Tibial artery (tissue), 4 donors: Measurements from ENCODE around the gene OSBPL6.

Experiments
- DNase-seq, 2 donors: peaks; one replicate each; pipeline ENCODE4 v3.0.0-alpha.2; 2019
- H3K27ac ChIP-seq, 2 donors: fragments of 200-600 bp; sonication (generic) in 1 of 2; 1 replicate in 1 of 2; 2 replicates in 1 of 2; pipeline ENCODE4 v1.5.1; 2018 to 2019; ENCODE audit warnings: mild to moderate bottlenecking in 1 of 2
- H3K27me3 ChIP-seq, 2 donors: fragments of 200-600 bp; sonication (generic) in 1 of 2; one replicate each; pipeline versions ENCODE4 v1.5.1 to v1.6.0; 2016 to 2019
- H3K36me3 ChIP-seq, 3 donors: fragments of 200-600 bp; sonication (generic) in 2 of 3; one replicate each; pipeline ENCODE4 v1.5.1; 2016 to 2019; ENCODE audit warnings: mild to moderate bottlenecking in 2 of 3
- H3K4me1 ChIP-seq, 4 donors: fragments of 200-600 bp; sonication (generic) in 2 of 4; 1 replicate in 3 of 4; 2 replicates in 1 of 4; pipeline ENCODE4 v1.5.1; 2016 to 2019
- H3K4me3 ChIP-seq, 2 donors: fragments of 200-600 bp; sonication (generic) in 1 of 2; 1 replicate in 1 of 2; 2 replicates in 1 of 2; pipeline ENCODE4 v1.5.1; 2018 to 2019; ENCODE audit warnings: mild to moderate bottlenecking in 2 of 2
- H3K9me3 ChIP-seq, 3 donors: fragments of 200-600 bp; sonication (generic) in 1 of 3; one replicate each; pipeline ENCODE4 v1.5.1; 2016 to 2019
- intact Hi-C: fragments of 100-400 bp; cut with DNase I; formaldehyde crosslinking; loops from one replicate; pipeline ENCODE4 v1.15.0; 2023; ENCODE audit warnings: low total_unique reads
- TF ChIP-seq, protein P1 (sequence below), 2 experiments: fragments of 200-600 bp in 1 of 2; fragments of 450-650 bp in 1 of 2; IDR thresholded peaks; one replicate each; pipeline ENCODE4 v1.5.1; 2017 to 2019; ENCODE audit warnings: antibody characterized with exemption in 2 of 2, mild to moderate bottlenecking in 1 of 2, moderate library complexity in 1 of 2

The OSBPL6 gene

DNA sequence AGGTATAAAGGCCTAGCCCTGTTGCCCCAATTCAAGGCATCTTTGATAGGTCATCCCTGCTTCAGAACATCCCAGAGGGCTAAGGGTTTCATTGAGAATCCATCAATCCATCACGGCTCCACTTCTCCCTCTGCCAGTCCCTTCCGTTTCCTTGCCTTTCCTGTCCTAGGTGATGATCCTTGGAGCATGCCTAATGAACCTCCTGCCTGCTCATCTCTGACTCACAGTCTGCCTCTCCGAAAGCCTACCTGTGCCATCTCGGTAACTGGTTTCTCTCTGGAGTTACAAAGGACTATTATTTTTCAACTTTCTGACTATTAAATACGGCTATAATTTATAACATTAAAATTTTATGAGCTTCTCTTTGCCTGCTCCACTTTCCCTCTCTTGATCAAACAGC lies 36.7 kb upstream of the OSBPL6 start:
- TF ChIP-seq, protein P1, sequence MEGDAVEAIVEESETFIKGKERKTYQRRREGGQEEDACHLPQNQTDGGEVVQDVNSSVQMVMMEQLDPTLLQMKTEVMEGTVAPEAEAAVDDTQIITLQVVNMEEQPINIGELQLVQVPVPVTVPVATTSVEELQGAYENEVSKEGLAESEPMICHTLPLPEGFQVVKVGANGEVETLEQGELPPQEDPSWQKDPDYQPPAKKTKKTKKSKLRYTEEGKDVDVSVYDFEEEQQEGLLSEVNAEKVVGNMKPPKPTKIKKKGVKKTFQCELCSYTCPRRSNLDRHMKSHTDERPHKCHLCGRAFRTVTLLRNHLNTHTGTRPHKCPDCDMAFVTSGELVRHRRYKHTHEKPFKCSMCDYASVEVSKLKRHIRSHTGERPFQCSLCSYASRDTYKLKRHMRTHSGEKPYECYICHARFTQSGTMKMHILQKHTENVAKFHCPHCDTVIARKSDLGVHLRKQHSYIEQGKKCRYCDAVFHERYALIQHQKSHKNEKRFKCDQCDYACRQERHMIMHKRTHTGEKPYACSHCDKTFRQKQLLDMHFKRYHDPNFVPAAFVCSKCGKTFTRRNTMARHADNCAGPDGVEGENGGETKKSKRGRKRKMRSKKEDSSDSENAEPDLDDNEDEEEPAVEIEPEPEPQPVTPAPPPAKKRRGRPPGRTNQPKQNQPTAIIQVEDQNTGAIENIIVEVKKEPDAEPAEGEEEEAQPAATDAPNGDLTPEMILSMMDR (IDR thresholded peaks at IDR 0.05), result no peak
- H3K27ac ChIP-seq, result no peak overlapping the region
- H3K4me1 ChIP-seq, result peaks cover 0 to 1% (median 0%) of the 10 kb centered on the region in 4 donors
- intact Hi-C loops, result no loop called here
- no peaks in the 10 kb centered on the region for H3K27me3 ChIP-seq
- no peaks in the 10 kb centered on the region for H3K9me3 ChIP-seq
- no peaks in the 10 kb centered on the region for H3K36me3 ChIP-seq
- H3K4me3 ChIP-seq, result no peak overlapping the region
- DNase-seq, result no peak

DNA sequence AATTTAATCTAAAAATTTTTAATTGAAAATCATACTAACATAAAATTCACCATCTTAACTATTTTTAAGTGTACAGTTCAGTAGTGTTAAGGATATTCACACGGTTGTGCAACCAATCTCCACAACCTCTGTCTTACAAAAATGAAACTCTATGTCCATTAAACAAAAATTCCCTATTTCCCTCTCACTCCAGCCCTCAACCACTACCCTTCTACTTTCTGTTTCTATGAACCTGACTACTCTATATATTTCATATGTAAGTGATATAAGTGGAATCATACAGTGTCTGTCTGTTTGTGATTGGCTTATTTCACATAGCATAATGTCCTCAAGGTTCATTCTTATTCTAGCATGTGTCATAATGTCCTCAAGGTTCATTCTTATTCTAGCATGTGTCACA lies 34.3 kb upstream of the OSBPL6 start:
- Histone ChIP-seq H3K4me1 (no peaks in the 10 kb centered on the region), H3K4me3 (no peak overlapping the region), H3K27ac (no peak overlapping the region), H3K27me3 (no peaks in the 10 kb centered on the region), H3K9me3 (no peaks in the 10 kb centered on the region), H3K36me3 (no peaks in the 10 kb centered on the region)
- TF ChIP-seq, protein P1 (IDR thresholded peaks at IDR 0.05), result no peak
- intact Hi-C loops, result no loop called here
- no peak for DNase-seq

DNA sequence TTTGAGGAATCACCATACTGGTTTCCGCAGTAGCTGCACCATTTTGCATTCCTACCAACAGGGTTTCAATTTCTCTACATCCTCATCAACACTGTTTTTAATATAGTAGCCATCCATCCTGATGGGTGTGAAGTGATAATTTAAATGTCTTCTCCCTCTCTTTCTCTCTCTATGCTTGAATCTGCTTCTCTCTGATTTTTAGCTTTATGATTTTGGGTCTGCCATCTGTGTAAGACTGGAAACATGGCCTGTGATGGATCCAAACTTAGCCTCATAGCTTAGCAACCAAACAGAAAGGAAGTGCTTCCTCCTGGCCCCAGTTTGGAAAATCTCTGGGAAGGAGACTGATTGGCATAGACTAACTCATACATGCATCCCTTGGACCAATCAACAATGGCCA lies 33.7 kb upstream of the OSBPL6 start:
- DNase-seq, result no peak
- Histone ChIP-seq H3K9me3 (no peaks in the 10 kb centered on the region), H3K4me3 (no peak overlapping the region), H3K4me1 (no peaks in the 10 kb centered on the region), H3K27ac (no peak overlapping the region), H3K27me3 (no peaks in the 10 kb centered on the region), H3K36me3 (no peaks in the 10 kb centered on the region)
- TF ChIP-seq, protein P1 (IDR thresholded peaks at IDR 0.05), result no peak
- intact Hi-C loops, result no loop called here

DNA sequence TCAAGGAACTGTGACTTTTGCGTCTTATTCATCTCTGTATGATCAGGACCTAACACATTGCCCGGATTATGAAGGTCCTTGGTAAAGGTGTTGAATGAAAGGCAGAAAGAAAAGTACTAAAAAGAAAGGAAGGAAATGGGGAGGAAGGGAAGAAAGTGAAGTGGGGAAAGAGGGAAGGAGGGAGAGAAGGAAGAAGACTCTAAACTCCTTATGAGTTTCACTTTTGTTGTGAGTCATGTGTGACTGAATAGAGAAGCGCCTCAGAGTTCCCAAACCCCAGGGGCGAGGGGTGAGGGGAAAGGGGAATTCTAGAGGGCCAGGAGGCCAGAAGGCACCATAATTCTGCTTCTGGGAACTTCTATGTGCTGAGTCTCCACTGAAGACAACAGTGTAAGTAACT lies 30.9 kb upstream of the OSBPL6 start:
- H3K27ac ChIP-seq, result no peak overlapping the region
- H3K9me3 ChIP-seq, result no peaks in the 10 kb centered on the region
- DNase-seq, result no peak
- H3K36me3 ChIP-seq, result no peaks in the 10 kb centered on the region
- no peaks in the 10 kb centered on the region for H3K4me1 ChIP-seq
- intact Hi-C loops, result no loop called here
- H3K27me3 ChIP-seq, result no peaks in the 10 kb centered on the region
- H3K4me3 ChIP-seq, result no peak overlapping the region
- TF ChIP-seq, protein P1 (IDR thresholded peaks at IDR 0.05), result no peak

DNA sequence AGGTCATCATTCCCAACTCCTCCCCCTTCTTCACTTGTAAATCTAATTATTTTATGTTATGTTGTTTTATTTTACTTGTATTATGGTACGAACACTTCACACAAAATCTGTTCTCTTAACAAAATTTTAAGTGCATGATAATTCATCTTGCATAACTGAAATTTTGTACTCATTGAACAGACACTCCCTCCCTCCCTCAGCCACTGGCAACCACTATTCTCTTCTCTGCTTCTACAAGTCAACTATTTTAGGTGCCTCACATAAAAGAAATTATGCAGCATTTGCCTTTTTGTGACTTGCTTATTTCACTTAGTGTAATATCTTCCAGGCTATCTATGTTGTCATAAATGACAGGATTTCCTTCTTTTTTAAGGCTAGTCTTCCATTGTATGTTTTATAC lies 30.4 kb upstream of the OSBPL6 start:
- DNase-seq, result no peak
- Histone ChIP-seq H3K27ac (no peak overlapping the region), H3K9me3 (no peaks in the 10 kb centered on the region), H3K4me3 (no peak overlapping the region), H3K36me3 (no peaks in the 10 kb centered on the region), H3K27me3 (no peaks in the 10 kb centered on the region), H3K4me1 (no peaks in the 10 kb centered on the region)
- intact Hi-C loops, result no loop called here
- TF ChIP-seq, protein P1 (IDR thresholded peaks at IDR 0.05), result no peak

DNA sequence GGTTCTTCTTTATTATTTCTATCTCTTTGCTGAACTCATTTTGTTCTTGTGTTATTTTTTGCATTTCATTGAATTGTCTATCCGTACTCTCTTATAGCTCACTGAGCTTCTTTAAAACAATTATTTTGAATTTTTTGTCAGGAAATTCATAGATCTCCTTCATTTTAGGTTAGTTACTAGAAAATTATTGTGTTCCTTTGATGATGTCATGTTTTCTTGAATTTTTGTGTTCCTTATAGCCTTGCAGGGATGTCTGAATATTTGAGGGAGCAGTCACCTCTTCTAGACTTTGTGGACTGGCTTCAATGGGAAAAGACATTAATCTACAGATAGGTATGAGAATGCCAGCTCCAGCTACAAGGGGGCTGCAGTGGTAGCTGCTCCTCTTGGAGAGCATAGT lies 20.7 kb upstream of the OSBPL6 start:
- TF ChIP-seq, protein P1 (IDR thresholded peaks at IDR 0.05), result no peak
- no peak overlapping the region for H3K4me3 ChIP-seq
- DNase-seq, result no peak
- intact Hi-C loops, result no loop called here
- H3K27ac ChIP-seq, result no peak overlapping the region
- H3K4me1 ChIP-seq, result no peaks in the 10 kb centered on the region
- H3K36me3 ChIP-seq, result no peaks in the 10 kb centered on the region
- no peaks in the 10 kb centered on the region for H3K9me3 ChIP-seq
- no peaks in the 10 kb centered on the region for H3K27me3 ChIP-seq
